HG03342 (cell line): ENCODE results near the gene BCR.

Experiments used
- ATAC-seq: cut with Tn5 transposase; IDR thresholded peaks from one replicate; pipeline ENCODE4 v1.9.1; 2021; ENCODE audit warnings: mild to moderate bottlenecking, moderate library complexity; ENCODE audit not compliant: unreplicated experiment

The BCR gene

GRCh38 chr22:23150762-23151161 is 29.5 kb upstream of the BCR start:
- ATAC-seq, result no peak

DNA sequence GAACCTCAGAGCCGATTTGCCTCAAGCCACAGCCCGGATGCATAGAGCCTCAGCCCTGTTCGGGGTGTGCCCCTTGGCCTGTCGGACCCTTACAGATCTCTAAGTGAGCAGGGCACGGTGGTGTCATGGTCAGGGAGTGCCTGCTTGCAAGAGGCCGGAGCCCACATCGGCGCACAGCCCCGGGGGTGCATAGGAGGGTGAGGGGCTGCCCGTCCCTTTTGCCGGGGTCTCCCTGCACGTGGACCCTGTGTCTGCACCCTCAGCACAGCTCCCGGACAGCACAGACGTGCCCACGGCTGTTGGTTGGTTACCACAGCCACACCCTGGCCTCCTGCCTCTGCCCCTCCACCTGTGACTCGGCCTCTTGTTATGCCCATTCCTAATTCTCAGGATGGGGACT is 28.5 kb upstream of the BCR start:
- no peak for ATAC-seq

DNA sequence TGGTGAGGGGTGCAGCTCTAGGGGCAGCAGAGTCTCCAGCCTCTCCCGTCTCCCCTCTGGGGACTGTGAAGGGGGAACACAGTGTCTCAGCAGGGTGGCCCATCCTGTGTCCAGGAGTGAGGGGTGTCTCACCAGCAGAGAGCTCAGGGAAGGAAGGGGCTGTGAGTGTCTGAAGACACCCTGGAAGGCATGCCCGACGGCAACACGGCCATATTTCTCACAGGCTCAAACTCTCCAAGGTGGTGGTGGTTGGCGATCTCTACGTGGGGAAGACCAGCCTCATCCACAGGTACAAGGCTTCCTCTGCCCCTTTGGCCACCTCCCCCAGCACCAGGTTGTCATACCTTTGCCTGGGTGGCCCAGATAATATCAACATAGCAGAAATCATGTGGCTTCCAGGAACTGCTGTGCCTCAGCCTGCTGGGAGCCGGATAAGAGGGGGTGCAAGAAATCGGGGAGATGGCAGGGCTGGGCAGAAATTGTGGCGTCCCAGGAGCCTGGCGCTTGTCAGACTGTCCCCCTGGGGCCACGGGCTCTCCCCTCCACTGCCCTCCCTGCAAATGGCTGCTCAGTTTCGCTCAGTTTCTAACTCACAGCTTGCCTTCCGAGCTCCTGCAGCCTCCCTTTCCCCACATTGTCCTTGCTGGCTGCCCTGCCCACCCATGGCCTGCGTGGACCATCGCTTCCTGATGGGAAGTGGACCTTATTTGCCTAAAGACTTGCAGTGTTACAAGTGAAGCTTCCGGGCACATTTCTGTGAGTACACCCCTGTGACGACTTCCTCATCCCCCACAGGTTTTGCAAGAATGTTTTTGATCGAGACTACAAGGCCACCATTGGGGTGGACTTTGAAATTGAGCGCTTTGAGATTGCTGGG is 27.8 kb upstream of the BCR start:
- no peak for ATAC-seq

- ATAC-seq, result no peak
These were observed 26.3 kb upstream of the BCR start for GRCh38 chr22:23153994-23154393.

GRCh38 chr22:23154461-23154860 is 25.8 kb upstream of the BCR start:
- no peak for ATAC-seq

- no peak for ATAC-seq
These were observed 25.2 kb upstream of the BCR start for GRCh38 chr22:23155143-23155542.

GRCh38 chr22:23155831-23156230 is 24.5 kb upstream of the BCR start:
- ATAC-seq, result no peak

- no peak for ATAC-seq
These were observed 24.0 kb upstream of the BCR start for GRCh38 chr22:23156286-23156685.

DNA sequence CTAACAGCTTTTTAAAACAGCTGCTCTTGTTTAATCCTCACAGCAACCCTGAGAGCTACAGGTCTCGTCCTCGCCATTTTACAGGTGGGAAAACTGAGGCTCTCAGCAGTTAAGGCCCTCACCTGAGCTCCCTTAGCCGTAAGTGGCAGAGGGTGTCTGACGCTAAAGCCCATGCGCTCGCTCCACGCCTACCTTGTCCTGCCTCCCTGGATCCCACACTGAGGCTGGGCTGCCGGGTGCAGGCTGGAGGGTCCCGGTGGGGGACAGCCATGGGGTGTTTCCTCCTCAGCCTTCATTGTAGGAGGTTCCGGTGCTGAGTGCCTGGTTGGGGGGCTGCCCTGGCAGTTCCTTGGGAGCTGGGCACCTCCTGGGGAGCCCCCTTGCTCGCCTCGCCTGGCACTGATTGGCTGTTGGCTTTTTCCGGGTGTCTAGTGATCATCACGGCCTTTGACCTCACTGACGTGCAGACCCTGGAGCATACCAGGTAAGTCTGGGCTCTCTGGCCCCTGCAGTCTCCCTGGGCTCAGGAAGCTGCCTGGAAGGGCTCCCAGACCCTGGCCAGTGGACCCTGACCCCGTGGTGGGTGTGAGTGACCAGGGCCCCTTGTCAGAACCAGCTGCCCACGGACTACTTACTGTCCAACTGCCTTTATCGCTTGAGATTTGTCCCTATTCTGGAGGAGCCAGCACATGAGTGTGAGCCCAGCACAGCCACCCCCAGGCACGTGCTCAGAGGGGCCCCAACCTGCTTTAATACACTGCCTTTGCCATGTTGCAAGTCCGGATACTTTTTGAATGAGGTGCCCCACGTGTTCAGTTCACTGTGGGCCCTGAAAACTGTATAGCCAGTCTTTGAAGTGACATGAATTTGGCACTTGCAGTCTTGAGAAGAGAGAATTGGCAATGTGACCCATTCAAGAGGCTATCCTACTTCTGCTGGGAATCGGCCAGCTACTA is 22.5 kb upstream of the BCR start:
- no peak for ATAC-seq

DNA sequence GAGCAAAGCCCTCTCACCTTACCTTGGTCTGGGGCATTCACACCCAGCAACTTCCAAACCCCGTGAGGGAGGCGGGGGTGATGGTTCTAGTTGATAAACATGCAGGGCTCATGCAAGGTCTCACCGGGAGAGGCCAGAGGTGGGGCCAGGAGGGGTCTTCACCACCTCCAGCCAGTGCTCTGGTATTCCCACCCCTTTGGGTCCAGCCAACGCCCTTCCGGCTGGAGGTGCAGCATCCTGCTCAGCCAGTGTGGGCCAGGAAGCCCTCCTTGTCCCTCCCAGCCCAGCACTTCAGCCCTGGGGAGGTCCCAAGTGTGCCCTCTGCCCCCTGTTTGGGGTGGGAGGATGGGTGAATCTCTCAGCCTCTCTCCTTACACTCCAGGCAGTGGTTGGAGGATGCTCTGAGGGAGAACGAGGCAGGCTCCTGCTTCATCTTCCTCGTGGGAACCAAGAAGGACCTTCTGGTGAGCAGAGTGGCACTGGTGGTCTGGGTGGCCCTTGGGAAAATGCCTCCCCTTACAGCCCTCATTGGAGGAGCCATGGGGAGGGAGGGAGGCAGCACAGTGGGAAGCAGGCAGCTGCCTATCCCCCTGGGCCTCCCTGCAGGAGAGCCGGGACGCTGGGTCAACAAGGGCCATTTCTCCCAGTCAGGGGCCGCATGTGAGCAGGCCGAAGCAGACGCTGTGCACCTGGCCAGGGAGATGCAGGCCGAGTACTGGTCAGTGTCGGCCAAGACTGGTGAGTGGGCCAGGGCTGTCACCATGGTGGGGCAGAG is 21.6 kb upstream of the BCR start:
- no peak for ATAC-seq

DNA sequence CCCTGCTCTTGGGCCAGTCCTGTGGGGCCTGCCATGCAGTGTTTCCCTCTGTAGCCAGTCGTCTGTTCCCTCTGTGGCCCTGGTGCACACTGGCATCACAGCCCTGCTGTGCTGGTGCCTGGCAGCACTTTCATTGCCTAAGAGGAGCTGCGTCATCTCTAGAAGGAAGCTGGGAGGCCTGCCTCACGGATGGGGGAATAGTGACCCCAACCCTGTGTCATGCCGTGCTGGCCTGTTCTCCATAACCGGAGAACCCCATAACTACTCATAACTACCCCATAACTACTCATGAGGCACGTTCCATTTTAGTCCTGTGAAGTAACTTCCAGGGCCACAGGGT is 21.0 kb upstream of the BCR start:
- no peak for ATAC-seq

DNA sequence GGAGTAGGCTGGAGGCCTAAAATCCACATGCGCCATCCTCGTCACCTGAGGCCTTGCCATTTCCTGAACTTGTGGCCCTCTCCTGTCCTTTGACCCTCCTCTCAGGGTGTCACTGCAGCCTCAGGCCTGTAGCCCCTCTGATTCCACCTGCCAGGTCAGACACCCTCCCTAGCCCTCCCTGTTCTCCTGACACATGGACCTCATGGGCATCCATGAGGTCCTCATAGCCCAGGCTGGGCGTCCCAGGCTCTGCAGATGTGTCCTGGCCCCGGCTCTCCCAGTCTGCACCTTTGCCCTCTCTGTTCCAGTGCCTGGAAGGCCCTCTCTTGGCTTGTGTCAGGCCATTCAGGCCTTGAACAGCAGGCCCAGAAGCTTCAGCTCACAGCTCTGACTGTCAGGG is 19.3 kb upstream of the BCR start:
- no peak for ATAC-seq

GRCh38 chr22:23161574-23161973 is 18.7 kb upstream of the BCR start:
- ATAC-seq, result no peak

DNA sequence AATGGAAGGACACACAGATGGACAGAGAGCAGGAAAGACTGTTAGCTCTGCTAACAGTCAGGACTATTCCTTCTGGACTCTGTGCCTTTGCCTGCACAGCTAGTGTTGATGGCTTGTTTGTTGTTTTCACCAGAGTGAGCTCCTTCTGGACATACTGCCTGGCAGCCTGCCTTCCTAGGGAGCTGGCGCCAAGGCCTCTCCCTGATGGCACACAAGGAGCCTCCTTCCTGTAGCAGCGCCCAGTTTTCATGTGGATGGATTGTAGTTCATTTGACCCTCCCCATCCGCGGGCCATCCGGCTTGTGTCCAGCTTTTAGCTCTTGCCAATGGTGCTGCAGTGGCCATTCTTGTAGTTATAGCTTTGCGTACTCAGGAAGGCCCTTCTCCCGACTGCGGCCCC is 16.6 kb upstream of the BCR start:
- ATAC-seq, result no peak

DNA sequence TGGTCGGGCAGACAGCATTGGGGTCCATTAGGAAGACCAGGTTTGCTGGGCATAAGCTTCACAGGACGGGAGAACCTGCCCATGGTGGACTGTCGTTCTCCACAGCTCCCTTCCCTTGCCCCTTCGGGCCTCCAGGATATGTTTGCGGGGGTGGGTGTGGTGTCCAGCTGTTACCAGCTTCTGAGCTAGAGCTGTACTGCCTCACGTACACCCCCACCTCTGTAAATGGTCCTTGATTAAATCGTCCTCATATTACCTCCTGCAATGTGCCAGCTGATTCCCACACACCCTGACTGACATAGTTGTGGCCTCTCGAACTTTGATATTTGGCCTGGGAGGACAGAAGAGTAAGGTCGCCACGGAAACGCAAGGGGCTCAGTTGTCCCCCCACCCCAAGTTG is 16.2 kb upstream of the BCR start:
- no peak for ATAC-seq

GRCh38 chr22:23166042-23166831 is 14.1 kb upstream of the BCR start:
- no peak for ATAC-seq

- no peak for ATAC-seq
These were observed 13.3 kb upstream of the BCR start for GRCh38 chr22:23166841-23167616.

DNA sequence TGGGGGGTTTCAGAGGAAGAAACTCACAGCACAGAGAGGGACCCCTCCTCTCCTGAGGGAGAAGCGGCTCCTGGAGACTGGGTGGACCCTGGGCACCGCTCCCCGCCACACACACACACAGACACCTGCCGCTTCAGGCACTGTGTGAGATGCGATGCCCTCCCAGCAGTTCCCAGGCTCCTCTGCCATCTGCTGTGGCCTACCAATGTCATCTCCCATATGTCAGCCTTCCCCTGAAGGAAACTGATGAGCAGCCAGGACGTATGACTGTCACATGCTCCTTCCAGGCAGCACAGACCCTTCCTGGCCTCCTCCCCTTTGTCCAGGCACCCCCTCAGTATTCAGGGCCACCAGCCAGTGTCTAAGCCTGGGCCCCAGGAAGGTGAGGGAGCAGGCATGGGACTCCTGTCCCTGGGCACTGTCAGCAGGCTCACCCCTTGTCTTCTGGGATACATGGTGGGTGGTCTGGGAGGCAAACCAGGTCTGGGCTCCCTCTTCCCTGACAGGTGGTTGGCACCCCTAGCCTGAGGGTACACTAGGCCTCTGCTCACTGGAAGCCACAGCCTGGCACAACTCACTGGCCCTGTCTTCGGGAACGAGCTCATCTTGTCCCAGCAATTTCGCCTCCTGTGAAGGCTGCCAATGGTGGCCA is 11.8 kb upstream of the BCR start:
- no peak for ATAC-seq

DNA sequence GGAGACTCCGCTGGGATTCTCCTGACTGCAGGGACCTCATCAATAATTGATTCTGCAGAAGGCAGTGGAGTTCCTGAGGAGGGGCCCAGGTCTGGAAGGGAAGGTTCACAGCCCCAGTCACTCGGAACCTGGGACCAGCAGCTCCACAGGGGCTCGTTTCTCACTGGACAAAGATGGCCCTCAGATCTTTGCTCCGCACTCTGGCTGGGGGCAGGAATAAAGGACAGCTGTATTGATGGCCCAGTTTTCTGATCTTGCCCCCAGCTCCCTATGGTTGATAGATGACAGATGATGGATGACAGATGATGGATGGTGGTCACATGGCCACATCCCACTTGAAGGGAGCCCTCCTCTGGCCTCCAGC is 11.3 kb upstream of the BCR start:
- no peak for ATAC-seq
